Activated CD8-positive, alpha-beta memory T cell treated with anti-CD3 and anti-CD28 coated beads for 36 hours (primary cell): ENCODE data around the gene DEFB108B. TPM values are rescaled to one million over a fixed set of nuclear protein-coding genes. Genes with fewer than 3 reads are reported as not detected.
"Not testable (repeated sequence)": the region's sequence is repeated elsewhere in the genome, so short reads cannot be mapped to it uniquely, and the experiment has no call there.

Experiments
- CTCF ChIA-PET: fragments of 350-600 bp; sonication (Branson Sonifier 250); formaldehyde crosslinking; loops from one replicate; lab custom pipeline; 2021; ENCODE audit warnings: antibody characterized with exemption; lab: Charles Lee
- POLR2A ChIA-PET: fragments of 350-600 bp; sonication (Branson Sonifier 250); formaldehyde crosslinking; loops from one replicate; lab custom pipeline; 2021; ENCODE audit warnings: antibody characterized with exemption; lab: Charles Lee
- total RNA-seq, 2 experiments: library from RNA; stranded (reverse); gene quantifications; one replicate each; pipeline ENCODE4 v1.2.3, GENCODE V29; 2021

The DEFB108B gene
- total RNA-seq, 2 experiments from 2014 or later, result not detected

DNA sequence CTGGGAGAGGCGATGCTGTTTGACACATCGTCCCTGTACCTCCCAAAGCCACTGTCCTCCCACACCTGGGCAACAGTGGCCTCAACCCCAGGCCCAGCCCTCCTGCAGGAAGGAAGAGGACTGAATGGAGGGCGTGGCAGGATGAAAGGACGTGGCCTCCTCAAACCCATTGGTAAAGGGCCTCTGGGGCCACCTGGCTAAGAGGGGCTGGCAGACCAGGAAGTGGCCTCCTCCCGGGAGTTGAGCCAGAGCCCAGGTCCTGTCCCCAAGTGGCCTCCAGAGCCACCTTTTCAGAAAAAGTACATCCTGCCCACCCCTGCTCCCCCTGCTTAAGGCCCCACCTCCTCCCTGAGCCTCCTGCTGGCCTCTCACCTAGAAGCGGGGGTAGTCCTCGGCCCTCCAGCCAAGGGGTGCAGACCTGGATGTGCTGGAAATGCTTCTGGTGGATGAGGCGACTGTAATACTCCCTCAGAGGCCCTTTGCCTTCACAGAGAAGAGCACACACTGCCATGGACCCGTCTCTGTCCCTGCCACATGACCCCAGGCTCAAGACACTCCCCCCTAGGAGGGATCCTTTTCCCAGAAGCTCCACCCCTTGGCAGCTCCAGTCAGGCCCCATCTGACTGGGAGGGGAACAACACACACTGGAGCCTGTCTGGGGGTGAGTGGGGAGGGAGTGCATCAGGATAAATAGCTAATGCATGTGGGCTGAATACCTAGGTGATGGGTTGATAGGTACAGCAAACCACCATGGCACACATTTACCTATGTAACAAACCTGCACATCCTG, 28.6 kb upstream of the DEFB108B start:
- CTCF ChIA-PET, POLR2A ChIA-PET: not testable (repeated sequence)

DNA sequence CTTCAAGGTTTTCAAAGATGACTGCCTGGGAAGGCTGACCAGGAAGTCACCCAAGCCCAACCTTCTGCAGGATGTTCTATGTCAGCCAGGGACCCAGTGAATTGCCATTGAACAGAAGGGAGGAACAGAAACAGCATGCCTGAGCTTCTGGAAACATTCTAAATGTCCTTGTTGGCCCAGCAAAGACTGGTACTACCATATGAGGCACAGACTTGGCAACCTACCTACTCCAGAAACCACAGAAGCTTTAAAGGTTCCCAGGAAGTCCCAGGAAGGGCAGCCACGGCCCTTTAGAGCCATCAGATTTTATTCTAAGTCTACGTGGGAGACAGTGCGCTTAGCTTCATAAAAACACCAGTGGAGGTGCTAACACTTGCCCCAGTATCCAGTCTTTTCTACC, 20.5 kb upstream of the DEFB108B start:
- ChIA-PET POLR2A (interaction anchor here (0.7 kb wide), 1 partner anchor 14 kb away, joined by 4 read pairs; no protein-coding TSS in a partner anchor), CTCF (interaction anchor here (1.2 to 1.7 kb wide), 2 partner anchors 12 to 18 kb away, joined by 3 to 5 read pairs; no protein-coding TSS in a partner anchor)

DNA sequence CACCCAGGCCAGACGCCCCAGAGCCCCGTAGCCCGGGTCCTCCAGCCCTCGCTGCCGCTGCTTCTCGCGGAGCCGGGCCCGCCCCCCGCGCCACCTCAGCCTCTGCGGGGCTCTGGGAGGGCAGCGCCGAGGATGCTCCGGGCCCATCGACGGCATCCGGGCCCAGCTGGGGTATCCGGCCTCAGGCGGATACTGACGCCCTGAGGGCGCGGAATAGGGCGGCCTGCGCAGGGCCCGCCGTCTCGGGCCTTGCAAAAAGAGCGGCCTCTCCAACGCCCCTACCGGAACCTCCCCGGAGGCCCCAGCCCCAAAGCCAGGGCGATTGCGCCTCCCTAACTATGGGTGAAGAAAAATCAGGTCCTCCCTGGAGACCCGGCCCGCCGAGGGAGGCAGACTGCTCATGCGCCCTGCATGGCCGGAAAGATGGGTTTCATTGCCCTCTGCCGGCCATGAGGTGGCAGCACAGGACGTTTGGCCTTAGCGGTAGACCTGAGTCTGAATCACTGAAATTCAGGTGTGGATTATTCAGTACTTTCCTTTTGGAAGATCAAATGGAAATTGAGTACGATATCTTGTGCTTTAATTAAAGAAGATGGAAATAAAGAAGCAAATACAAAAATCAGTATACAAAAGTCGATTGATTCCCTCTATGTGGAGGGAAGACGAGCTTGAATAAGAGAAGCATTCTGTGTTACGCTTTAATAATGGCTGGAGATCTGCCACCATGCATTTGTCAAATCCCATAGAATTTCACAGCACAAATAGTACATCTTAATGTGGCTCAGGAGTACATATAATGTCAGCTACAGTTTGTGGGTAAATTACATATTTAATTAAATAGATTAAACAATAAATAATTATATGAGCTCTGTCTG, 19.3 kb upstream of the DEFB108B start:
- POLR2A ChIA-PET, result not testable (repeated sequence)
- CTCF ChIA-PET, result interaction anchor here (1.2 to 1.7 kb wide), 2 partner anchors 13 to 20 kb away, joined by 3 to 5 read pairs; no protein-coding TSS in a partner anchor

DNA sequence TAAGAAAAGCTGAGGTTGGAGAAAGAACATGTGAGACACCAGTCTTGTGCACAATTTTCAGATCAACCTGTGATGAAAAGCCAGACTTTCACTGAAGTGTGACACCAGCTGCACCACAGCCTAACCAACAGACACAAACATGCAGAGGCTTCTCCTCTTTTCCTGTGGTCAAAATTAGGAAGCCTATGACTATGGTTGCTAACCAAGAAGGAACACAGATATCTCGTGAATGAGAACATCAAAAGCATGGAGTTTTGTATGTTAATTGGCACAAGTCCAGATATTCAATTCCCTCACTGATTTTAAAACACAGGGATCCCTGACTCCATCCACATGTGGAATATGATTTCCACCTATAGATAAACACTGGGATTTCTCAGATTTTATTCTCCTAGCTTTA, 11.5 kb upstream of the DEFB108B start:
- POLR2A ChIA-PET, CTCF ChIA-PET: not testable (repeated sequence)

DNA sequence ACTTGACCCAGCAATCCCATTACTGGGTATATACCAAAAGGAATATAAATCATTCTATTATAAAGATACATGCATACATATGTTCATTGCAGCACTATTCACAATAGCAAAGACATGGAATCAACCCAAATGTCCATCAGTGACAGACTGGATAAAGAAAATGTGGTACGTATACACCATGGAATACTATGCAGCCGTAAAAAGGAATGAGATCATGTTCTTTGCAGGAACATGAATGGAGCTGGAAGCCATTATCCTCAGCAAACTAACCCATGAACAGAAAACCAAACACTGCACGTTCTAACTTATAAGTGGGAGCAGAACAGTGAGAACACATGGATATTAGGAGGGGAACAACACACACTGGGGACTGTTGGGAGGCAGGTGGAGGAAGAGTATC, 3.8 kb upstream of the DEFB108B start:
- CTCF ChIA-PET, result interaction anchor here (0.7 kb wide), 1 partner anchor 165 kb away, joined by 4 read pairs; no protein-coding TSS in a partner anchor
- POLR2A ChIA-PET, result not testable (repeated sequence)

DNA sequence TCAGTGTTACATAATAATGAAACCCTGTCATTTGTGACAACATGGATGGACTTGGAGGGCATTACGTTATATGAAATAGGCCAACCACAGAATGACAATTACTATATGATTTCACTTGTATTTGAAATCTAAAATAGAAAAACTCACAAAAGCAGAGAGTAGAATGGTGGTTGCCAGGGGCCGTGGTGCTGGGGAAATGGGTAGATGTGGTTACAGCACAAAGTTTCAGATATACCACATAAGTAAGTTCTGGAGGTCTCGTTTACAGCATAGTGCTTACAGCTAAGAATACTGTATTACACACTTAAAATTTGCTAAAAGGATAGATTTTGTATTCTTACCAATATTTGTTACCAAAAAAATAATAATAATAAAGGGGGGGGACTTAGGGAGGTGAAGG, 3.3 kb upstream of the DEFB108B start:
- CTCF ChIA-PET, result interaction anchor here (0.7 kb wide), 1 partner anchor 165 kb away, joined by 4 read pairs; no protein-coding TSS in a partner anchor
- POLR2A ChIA-PET, result not testable (repeated sequence)

DNA sequence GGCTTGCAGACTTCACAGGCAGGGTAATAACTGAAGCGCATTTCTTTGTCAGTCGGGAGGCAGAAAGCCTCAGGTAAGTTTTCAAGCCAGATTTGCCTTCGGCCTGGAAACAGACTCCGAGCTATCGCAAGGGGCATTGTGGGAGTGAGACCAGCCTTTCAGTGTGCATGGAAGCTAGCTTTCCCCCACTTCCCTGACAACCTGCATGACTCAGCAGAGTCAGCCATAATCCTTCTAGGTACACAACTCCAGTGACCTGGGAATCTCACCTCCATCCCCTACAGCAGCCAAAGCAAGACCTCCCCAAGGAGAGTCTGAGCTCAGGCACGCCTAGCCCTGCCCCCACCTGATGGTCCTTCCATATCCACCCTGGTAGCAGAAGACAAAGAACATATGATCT, 9.7 kb downstream of the DEFB108B start:
- POLR2A ChIA-PET, CTCF ChIA-PET: not testable (repeated sequence)

DNA sequence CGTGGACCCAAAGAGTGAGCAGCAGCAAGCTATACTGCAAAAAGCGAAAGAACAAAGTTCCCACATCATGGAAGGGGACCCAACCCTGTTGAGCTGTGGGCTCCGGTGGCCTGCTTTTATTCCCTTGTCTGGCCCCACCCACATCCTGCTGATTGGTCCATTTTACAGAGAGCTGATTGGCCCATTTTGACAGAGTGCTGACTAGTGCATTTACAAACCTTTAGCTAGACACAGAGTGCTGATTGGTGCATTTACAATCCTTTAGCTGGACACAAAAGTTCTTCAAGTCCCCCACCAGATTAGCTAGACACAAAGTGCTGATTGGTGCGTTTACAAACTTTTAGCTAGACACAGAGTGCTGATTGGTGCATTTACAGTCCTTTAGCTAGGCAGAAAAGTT, 10.4 kb downstream of the DEFB108B start:
- POLR2A ChIA-PET, result not testable (repeated sequence)
- CTCF ChIA-PET, result interaction anchor here (0.6 kb wide), 1 partner anchor 103 kb away, joined by 3 read pairs; no protein-coding TSS in a partner anchor

DNA sequence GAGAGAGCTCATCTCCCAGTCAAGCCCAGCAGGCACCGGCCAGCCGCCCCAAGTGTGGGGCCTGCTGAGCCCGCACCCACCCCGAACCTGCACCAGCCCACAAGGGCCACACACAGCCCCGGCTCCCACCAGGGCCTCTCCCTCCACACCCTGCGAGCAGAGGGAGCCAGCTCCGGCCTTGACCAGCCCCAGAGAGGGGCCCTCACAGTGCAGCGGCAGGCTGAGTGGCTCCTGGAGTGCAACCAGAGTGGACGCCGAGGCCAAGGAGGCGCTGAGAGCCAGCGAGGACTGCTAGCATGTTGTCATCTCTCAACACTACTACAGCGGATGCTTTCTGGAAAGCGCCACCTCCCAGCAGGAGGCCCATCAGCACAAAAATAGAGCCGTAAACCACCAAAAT, 10.9 kb downstream of the DEFB108B start:
- ChIA-PET POLR2A (no interaction called here), CTCF (interaction anchor here (0.6 kb wide), 1 partner anchor 103 kb away, joined by 3 read pairs; no protein-coding TSS in a partner anchor)

DNA sequence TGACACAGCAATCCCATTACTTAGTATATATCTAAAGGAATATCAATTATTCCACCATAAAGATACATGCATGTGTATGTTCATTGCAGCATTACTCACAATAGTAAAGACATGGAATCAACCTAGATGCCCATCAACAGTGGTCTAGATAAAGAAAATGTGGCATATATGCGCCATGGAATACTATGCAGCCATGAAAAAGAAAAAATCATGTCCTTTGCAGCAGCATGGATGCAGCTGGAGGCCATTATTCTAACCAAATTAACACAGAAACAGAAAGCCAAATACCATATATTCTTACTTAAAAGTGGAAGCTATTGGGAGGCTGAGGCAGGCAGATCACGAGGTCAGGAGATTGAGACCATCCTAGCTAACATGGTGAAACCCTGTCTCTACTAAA, 20.9 kb downstream of the DEFB108B start:
- POLR2A ChIA-PET, CTCF ChIA-PET: not testable (repeated sequence)

DNA sequence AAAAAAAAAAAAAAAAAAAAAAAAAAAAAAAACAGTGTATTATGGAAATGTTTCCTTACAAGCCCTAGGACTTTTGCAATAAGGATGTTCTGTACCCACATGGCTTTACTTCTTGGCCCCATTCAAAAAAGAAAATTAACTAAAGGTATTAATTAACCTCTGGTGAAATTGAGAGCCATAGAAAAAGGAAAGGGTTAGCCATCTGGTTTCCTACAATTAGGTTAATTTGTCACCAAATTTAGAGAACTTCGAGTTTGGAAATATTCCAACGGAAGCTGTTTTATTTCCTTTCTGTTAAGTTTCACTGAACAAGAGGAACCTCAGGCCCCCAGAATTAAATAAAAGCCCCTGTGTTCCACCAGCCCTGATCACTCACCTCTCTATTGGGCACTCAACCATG, 22.9 kb downstream of the DEFB108B start:
- POLR2A ChIA-PET, CTCF ChIA-PET: not testable (repeated sequence)

DNA sequence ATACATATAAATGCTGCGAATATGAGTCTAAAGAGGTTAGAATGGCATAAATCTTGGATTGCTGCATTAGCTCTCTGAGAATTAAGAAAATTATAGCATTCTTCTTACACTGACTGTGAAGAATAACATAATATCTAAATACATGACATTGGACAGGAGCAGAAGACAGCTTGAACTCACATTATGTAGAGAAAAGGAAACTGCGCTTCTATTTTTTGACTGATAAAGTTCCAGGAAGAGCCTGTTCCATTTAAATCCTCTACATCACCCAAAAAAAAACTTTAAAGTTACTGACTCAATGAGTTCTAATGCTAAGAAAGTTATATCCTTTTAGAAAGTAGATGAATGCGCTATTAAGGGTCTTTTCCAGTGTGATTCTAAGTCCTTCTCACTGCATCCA, 27.8 kb downstream of the DEFB108B start:
- CTCF ChIA-PET, POLR2A ChIA-PET: not testable (repeated sequence)

DNA sequence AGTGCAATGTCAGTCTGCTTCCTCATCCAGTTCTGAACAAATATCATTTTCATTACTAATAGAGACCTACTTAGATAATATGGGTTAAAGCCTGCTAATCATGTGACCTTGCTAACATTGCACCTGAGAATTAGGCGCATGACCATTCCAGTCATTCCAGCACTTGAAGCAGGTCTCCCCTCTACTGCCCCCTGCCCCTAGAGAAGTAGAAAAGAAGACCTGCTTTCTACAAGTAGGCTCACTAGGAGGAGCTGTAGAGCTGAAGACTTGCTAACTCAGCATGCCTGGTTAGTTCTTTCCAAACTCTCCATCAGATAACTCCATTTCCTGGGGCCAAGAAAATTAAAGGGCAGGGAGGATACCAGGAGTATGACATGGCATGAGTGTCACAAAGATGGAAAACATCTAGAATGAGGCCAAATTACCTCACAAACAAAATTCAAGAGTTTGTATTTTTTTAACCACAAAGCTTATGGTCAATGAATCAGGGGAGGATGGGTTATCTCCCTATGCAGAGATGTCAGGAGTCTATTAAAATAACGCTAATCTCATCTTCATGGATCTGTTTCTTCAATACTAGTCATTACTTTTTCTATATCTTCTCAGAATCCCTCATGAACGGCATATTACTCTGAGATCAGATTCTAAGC, 31.1 kb downstream of the DEFB108B start:
- POLR2A ChIA-PET, CTCF ChIA-PET: not testable (repeated sequence)

DNA sequence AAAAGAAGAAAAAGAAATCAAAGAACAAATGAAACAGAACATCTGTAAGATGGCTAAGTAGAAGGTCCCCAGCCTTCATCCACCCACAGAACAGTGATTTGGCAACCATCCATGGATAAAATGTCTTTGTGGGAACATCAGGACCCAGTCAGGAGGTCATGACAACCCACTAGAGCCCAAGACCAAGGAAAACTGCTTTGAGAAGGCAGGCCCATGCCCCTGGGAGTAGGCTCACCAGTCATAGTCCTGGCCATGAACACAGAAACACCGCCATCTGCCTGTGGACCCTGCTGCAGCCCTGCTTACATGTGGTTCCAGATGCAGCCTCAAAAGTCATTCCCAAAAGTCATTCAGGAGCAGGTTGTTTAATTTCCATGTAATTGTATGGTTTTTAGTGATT, 34.2 kb downstream of the DEFB108B start:
- CTCF ChIA-PET, POLR2A ChIA-PET: not testable (repeated sequence)

DNA sequence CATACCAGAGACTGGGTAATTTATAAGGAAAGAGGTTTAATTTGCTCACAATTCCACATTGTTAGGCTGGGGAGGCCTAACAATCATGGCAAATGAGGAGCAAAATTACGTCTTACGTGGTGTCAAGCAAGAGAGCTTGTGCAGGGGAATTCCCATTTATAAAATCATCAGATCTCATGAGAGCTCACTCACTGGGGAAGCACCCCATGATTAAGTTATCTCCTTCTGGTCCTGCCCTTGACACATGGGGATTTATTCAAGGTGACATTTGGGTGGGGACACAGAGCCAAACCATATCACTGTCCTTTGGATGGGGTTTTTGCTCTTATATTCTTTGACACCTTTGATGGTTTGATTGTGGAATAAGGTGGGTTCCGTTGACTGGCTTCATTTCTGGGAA, 36.9 kb downstream of the DEFB108B start:
- POLR2A ChIA-PET, CTCF ChIA-PET: not testable (repeated sequence)

DNA sequence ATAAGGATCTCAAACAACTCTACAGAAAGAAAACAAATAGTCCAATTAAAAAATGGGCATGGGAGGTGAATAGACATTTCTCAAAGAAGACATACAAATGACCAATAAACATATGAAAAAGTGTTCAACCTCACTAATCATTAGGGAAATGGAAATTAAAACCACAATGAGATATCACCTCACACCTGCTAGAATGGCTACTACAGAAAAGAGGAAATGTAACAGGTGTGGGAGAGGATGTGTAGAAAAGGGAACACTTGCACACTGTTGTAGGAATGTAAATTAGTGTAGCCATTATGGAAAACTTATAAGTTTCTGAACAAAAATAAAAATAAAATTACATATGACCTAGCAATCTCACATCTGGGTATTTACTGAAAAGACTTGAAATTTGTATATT, 37.7 kb downstream of the DEFB108B start:
- POLR2A ChIA-PET, CTCF ChIA-PET: not testable (repeated sequence)

DNA sequence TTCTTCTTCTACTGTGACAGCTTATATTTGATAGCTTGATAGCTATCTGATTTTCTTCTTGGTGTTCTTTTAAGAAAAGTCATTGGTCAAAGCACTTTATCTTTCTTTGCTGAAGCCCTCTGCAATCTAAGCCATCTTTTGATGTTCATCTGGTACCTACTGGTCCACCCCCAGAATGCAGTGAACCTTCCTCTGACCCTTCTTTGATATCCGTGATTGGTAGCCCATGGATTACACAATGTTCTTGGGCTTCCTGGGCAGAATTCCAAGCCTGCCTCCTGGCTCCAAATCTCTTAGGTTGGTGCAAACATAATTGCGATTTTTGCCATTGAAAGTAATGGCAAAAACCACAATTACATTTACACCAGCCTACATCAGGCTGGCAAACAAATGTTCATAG, 43.3 kb downstream of the DEFB108B start:
- POLR2A ChIA-PET, result not testable (repeated sequence)

DNA sequence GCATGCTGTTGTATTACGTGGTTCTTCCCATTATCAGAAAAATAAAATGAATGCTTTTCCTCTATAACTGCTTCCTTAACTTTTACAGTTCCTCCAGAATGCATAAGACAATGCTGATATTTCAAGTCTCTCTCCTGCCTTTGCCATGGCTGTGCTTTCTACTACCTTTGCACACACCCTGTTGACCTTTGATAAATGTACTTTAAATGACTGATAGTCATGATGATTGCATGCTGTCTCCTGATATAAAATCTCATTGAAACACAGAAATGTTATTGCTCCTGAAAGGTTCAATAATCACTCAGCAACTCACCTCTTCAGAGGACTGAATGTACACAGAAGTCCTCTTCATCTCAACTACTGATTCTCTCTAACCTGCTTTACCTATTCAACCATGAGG, 45.1 kb downstream of the DEFB108B start, which contains the start of gene DEFB131B:
TSS of gene DEFB131B (plus strand) at position 395 of the 400 bp plus-strand sequence. CDS start at position 395, 0 bp downstream.
- POLR2A ChIA-PET, CTCF ChIA-PET: not testable (repeated sequence)

More for the DNA sequence above, 43.3 kb downstream of the DEFB108B start:
- CTCF ChIA-PET, result not testable (repeated sequence)

DNA sequence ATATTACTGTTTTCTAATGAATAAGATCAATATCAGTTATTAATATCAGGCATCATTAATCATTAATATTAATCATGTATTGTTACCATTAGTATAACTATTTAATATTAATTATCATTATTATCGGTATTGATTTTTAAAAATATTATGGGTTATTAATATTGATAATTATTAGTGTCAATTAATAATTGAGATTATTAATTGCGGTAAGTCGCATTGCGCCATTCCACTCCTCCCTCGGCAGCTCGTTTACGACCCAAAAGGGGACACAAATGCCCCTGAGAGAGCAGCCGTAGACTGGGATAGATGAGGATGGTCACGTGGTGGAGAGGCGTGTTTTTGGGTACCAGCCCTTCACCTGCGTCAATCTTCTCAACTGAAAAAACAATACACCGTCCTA, 52.8 kb downstream of the DEFB108B start:
- POLR2A ChIA-PET, CTCF ChIA-PET: not testable (repeated sequence)
